ENCODE results near the gene NMRAL1.

NMRAL1 gene

DNA sequence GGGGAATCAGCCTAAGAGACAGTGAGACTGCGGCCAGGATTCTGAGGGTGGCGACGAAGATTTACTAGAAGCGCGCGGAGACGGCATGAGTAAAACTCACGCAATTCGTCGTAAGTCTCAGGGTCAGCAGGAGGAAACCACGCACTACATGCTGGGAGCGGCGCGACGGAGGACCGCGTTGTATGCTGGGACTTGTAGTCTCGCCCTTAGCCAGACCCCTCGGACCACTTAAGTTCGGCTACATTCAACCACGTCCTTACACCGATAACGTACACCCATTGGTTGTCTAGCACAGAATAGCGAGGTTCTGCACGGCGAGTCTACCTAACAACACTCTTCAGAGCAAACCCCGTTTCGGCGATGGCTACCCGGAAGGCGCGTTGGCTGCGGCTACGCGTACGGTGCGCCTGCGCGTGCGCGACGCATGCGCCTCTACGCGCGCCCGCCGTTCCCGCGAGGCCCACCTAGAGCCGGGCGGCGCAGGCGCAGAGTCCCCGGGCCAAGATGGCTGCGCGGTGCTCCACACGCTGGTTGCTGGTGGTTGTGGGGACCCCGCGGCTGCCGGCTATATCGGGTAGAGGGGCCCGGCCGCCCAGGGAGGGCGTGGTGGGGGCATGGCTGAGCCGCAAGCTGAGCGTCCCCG, 48.9 kb downstream of the NMRAL1 start, which contains the start of gene DNAJA3:
Gene DNAJA3, plus strand, starts transcription at position 491 of the 643 bp plus-strand sequence. Its CDS starts 14 bp downstream, at position 505.
- Mint-ChIP-seq H3K27ac (peak within 1 kb of the TSS; percentile 98 to 99), H3K4me1 (ENCODE audit: low read depth in 2 of 2) (peaks cover 18 to 20% of the 10 kb centered on the region in 2 donors), H3K9me3 (no peaks in the 10 kb centered on the region), H3K27me3 (no peaks in the 10 kb centered on the region), H3K4me3 (peak within 1 kb of the TSS; percentile 85 to 92), H3K36me3 (ENCODE audit: insufficient read depth) (peaks cover 36% of the 10 kb centered on the region)
- DNase-seq (peak; percentile 90 to 92 (median 91)), ATAC-seq (replicated peaks) (peak; percentile 85)

- Mint-ChIP-seq H3K36me3 (ENCODE audit: insufficient read depth) (peaks cover 23% of the 10 kb centered on the region), H3K9me3 (no peaks in the 10 kb centered on the region), H3K4me3 (no peak overlapping the region), H3K27ac (no peak overlapping the region), H3K4me1 (ENCODE audit: low read depth in 2 of 2) (peaks cover 2 to 9% of the 10 kb centered on the region in 2 donors), H3K27me3 (no peaks in the 10 kb centered on the region)
- DNase-seq (no peak), ATAC-seq (replicated peaks) (no peak)
Observed at GRCh38 chr16:4420505-4421105, 53.8 kb downstream of the NMRAL1 start.

DNA sequence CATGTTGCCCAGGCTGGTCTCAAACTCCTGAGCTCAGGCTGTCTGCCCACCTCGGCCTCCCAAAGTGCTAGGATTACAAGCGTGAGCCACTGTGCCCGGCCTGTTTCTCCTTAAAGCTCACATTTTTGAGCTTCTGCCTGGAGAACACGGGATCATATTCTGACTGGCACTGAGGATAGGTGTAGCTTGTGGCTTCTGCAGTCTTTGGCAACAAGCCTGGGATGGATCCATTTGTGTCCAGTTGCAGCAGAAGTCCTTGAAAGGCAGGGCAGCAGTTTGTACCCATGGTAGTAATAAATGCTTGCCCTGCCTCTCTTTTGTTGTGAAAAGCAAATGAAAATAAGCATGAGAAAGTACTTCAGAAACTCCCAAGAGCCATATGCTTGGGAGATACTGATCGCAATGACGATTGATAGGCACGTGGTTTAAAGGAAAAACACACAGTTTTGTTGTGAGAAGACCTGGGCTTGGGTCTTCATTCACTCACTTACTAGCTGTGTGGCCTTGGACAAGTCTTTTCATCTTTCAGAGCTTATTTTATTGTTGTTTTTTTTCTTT, 54.9 kb downstream of the NMRAL1 start:
- no peak for DNase-seq
- Mint-ChIP-seq H3K36me3 (ENCODE audit: insufficient read depth) (peaks cover 27% of the 10 kb centered on the region), H3K4me3 (no peak overlapping the region), H3K27me3 (no peaks in the 10 kb centered on the region), H3K9me3 (no peaks in the 10 kb centered on the region), H3K27ac (no peak overlapping the region), H3K4me1 (ENCODE audit: low read depth in 2 of 2) (peaks cover 13 to 16% of the 10 kb centered on the region in 2 donors)
- no peak for ATAC-seq (replicated peaks)

- no peaks in the 10 kb centered on the region for H3K27me3 Mint-ChIP-seq
- ATAC-seq (replicated peaks) (peak; percentile 69), DNase-seq (peak; percentile 99 to 100 (median 100))
- peak within 1 kb of the TSS; percentile 95 to 98 for H3K27ac Mint-ChIP-seq
- peak within 1 kb of the TSS; percentile 86 to 88 for H3K4me3 Mint-ChIP-seq
- peaks cover 23 to 28% of the 10 kb centered on the region in 2 donors for H3K4me1 Mint-ChIP-seq (ENCODE audit: low read depth in 2 of 2)
- no peaks in the 10 kb centered on the region for H3K9me3 Mint-ChIP-seq
- H3K36me3 Mint-ChIP-seq (ENCODE audit: insufficient read depth) = peaks cover 55% of the 10 kb centered on the region
Observed at GRCh38 chr16:4416200-4417032, 58.0 kb downstream of the NMRAL1 start, which contains the start of gene CORO7. TSS of gene CORO7 (minus strand) at chr16:4416596. CDS start at chr16:4416518, 78 bp downstream.

DNA sequence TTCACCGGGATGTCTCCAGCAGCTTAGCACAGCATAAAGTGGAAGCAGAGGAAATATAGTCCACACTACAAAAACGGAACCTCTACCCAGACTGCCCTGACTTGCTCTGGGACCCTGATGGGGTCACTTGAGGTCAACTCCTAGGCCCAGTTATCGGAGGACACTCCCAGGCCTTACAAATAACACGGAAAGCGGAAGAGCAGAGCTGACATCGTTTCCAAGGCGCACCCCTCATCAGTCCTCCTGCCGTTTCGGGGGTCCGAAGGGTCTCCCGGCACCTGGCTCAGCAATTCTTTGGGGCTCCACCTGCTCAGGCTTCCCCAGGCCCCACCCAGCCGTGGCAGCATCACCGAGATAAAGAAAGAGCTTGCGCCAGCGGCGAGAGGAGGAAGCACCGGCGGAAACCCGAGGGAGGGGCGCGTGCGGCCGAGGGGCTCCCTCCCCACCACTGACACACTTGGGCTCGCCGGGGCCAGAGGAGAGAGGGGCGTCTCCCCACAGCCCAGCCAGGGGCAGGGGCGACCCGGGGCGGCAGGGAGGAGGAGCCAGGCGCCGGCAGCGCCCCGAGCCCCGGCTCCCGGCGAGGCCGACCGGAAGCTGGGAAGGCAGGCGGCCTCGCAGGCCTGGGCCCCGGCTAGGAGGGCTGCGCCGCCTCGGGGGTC, 58.8 kb downstream of the NMRAL1 start:
- Mint-ChIP-seq H3K9me3 (no peaks in the 10 kb centered on the region), H3K27ac (peak overlapping the region; percentile 95 to 98), H3K4me3 (peak overlapping the region; percentile 86 to 88), H3K36me3 (ENCODE audit: insufficient read depth) (peaks cover 62% of the 10 kb centered on the region), H3K4me1 (ENCODE audit: low read depth in 2 of 2) (peaks cover 27 to 31% of the 10 kb centered on the region in 2 donors), H3K27me3 (no peaks in the 10 kb centered on the region)
- DNase-seq (peak; percentile 57 to 64 (median 63)), ATAC-seq (replicated peaks) (peak; percentile 6)

GRCh38 chr16:4414187-4414917, 60.1 kb downstream of the NMRAL1 start:
- H3K4me3 Mint-ChIP-seq = peak overlapping the region; percentile 86 to 88
- H3K4me1 Mint-ChIP-seq (ENCODE audit: low read depth in 2 of 2) = peaks cover 33 to 38% of the 10 kb centered on the region in 2 donors
- peak; percentile 70 to 77 (median 70) for DNase-seq

DNA sequence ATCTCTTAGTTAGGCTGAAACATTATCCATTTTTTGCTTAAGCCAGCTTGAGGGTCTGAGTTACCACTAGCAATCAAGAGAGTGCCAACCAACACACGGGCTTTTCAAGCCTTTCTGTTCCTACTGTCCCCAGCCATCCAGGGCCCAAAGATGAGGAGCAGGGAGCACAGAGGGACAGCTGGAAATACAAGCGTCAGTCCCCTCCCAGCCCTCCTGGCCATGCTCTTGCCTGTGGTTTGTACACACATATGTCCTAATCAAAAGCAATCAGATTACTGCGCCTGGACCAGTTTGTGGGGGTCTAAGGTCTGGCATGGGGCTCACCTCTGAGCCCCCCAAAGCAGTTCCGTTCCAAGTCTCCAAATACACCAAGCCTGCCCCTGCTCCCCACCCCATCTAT, 61.6 kb downstream of the NMRAL1 start:
- H3K4me3 Mint-ChIP-seq = peak overlapping the region in 1 of 2 donors; percentile 42
- ATAC-seq (replicated peaks) = no peak
- H3K27me3 Mint-ChIP-seq = no peaks in the 10 kb centered on the region
- H3K9me3 Mint-ChIP-seq = no peaks in the 10 kb centered on the region
- H3K4me1 Mint-ChIP-seq (ENCODE audit: low read depth in 2 of 2) = peaks cover 33 to 39% of the 10 kb centered on the region in 2 donors
- DNase-seq = no peak
- H3K36me3 Mint-ChIP-seq (ENCODE audit: insufficient read depth) = peaks cover 88% of the 10 kb centered on the region
- peak overlapping the region in 1 of 2 donors; percentile 98 for H3K27ac Mint-ChIP-seq

More at GRCh38 chr16:4414187-4414917, 60.1 kb downstream of the NMRAL1 start:
- H3K27me3 Mint-ChIP-seq = no peaks in the 10 kb centered on the region
- ATAC-seq (replicated peaks) = peak; percentile 60
- H3K9me3 Mint-ChIP-seq = no peaks in the 10 kb centered on the region
- peaks cover 76% of the 10 kb centered on the region for H3K36me3 Mint-ChIP-seq (ENCODE audit: insufficient read depth)
- H3K27ac Mint-ChIP-seq = peak overlapping the region; percentile 95 to 98

GRCh38 chr16:4412159-4412558, 62.3 kb downstream of the NMRAL1 start:
- no peak for DNase-seq
- H3K4me1 Mint-ChIP-seq (ENCODE audit: low read depth in 2 of 2) = peaks cover 33 to 39% of the 10 kb centered on the region in 2 donors
- no peaks in the 10 kb centered on the region for H3K9me3 Mint-ChIP-seq
- H3K27ac Mint-ChIP-seq = peak overlapping the region in 1 of 2 donors; percentile 98
- H3K4me3 Mint-ChIP-seq = peak overlapping the region in 1 of 2 donors; percentile 43
- no peaks in the 10 kb centered on the region for H3K27me3 Mint-ChIP-seq
- peaks cover 95% of the 10 kb centered on the region for H3K36me3 Mint-ChIP-seq (ENCODE audit: insufficient read depth)
- ATAC-seq (replicated peaks) = no peak

Measured in effector memory CD8-positive, alpha-beta T cell (primary cell).